Hematopoietic multipotent progenitor cell treated with erythropoietin and hydrocortisone succinate and interleukin-3 and kit ligand, for 6 days (in vitro differentiated cells): ENCODE measurements around the gene NINJ1.

Source experiments
- DNase-seq: peaks from one replicate; pipeline ENCODE4 v3.0.0-alpha.2; 2015

Gene NINJ1

GRCh38 chr9:93086447-93087224 lies 47.4 kb downstream of the NINJ1 start:
- no peak for DNase-seq

DNA sequence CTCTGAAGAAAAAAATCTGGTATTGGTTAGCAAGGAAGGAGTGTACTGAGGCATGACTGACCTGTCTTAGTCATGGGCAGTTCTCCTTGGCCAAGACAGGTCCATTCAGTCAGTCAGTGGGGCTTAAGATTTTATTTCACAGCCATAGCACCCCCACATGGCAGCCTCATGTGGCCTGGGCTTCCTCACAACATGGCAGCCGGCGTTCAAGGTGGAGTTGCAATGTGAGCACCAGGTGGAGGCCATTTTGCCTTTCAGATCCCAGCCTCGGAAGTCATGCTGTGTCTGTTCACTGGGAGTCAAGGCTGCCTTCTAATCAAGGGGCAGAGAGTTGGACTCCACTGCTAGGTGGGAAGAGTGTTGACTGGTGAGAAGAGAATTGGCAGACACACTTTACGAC lies 48.4 kb downstream of the NINJ1 start:
- no peak for DNase-seq

GRCh38 chr9:93084471-93084881 lies 49.6 kb downstream of the NINJ1 start:
- DNase-seq, result no peak

DNA sequence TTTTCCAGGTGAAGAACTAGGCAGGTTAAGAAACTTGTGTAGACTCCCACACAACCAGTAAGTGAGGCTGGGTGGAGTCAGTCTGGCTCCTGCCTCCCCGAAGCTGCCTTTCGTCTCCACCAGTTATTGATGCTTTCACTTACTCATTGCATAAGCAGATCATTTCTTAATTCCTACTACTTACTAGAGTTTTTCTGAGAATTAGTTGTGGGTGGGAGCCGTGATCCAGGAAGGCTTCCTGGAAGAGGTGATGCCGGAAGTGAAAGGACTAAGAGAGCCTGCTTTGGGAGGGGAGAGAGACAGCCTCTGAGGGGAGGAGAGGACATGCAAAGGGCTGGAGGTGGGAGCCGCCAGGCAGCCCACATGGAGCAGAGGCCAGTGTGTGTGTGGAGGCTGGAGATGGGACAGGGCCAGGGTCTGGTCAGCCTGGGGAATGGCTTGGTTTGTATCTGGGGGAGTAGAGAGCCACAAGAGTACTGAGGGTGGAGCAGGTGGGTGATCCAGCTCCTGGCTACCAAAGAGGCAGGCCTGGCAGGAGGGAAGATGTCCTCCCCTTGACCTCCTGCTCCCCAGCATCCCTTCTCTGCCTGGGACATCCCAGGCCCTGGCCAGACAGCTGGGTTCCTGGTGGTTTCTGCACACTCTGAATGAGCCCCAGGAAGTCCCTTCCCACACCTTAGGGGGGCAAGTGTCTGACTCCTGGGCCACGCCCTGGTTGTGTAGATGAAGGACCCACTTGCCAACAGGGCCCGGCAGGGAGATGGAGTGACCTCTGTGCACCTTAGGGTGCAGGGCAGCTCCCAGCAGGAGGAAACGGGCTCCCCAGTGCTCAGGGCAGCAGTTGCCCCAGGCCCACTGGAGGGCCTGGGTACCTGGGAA lies 50.2 kb downstream of the NINJ1 start:
- DNase-seq, result no peak

- peak; percentile 26 for DNase-seq
Measured at GRCh38 chr9:93082841-93083411, 51.1 kb downstream of the NINJ1 start.

DNA sequence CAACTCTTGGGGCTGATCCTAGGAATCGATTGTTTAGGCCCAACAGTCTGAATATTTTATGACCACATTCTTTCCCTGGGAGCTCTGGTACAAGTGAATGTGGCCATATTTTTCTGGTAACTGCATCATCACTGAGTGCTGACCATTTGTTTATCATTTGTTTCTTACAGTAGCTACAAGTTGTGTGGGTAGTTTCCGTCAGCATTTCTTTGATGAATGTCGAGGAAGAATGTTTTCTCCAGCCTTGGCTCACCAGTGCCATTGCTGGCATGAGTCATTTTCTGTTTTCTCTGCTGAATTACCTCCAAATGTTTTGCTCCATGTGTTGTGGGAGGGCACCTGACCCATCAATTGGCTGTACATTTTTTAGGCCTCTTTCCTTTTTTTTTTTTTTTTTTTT lies 52.1 kb downstream of the NINJ1 start:
- no peak for DNase-seq

GRCh38 chr9:93081081-93081529 lies 52.9 kb downstream of the NINJ1 start:
- no peak for DNase-seq

DNA sequence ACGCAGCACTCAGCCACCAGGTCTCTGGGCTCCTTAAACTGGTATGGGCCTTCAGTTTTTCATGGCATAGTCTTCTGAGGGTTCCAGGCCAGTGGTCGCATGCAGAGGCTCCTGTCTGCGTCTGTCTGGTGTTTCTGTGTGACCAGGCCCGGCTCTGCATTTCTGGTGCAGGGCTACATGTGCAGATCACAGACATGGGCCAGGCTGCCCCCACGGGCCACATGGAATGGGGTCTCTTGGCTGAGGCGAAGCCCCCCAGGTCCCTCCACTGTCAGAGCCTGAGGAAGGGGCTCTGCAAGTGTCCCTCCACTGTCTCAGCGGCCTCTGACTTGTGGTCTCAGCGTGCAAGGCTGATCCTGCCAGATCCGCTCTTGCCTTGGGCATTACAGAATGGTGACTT lies 53.6 kb downstream of the NINJ1 start:
- no peak for DNase-seq

DNA sequence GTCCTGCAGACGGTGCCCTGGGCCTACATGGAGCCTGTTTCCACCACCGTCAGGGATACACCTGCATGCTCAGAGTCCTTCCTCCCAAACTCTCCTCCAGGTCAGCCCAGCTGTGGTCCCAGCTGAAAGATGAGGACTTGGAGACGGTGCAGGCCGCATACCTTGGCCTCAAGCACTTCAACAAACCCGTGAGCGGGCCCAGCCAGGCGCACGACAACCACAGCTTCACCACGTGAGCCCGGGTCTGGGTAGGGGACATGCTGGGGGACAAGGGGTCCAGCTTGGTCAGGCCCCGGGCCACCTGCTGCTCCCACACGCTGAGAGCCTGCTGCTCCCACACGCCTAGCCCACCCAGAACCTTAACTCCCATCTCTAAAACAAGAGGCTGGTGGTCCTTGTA lies 54.7 kb downstream of the NINJ1 start:
- DNase-seq, result no peak

GRCh38 chr9:93077811-93078210 lies 56.2 kb downstream of the NINJ1 start:
- no peak for DNase-seq

DNA sequence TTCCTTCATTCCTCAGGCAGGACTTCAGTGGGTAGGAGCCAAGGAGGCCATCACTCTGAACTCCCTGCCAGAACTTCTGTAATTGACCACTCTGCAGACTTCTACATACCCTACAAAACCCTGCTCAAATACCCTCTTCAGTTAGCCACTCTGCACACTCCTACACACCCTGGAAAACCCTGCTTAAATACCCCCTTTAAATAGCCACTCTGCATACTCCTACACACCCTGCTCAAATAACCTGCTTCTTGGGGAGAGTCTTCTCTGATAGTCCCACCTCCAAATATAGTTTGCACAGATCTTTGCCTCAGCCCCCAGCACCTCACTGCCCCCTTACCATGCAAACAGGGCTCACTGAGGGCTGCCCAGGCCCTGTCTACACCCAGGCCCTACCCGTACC lies 56.7 kb downstream of the NINJ1 start:
- no peak for DNase-seq

DNA sequence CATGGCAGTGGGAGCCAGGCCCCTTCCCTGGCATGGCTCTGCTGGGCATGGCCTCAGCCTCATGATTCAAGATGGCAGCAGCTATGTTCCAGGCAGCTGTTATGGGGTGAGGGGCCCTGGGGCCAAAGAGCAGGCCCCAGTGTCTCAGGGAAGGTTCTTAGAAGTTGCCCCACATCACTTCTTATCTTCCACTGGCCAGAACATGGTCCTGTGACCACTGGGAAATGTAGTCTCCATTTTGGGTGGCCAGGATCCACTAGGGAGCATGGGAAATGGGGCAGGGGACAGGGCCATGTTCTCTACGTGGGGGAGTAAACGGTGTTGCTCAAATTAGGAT lies 57.3 kb downstream of the NINJ1 start:
- no peak for DNase-seq

- DNase-seq, result no peak
Measured at GRCh38 chr9:93076101-93076791, 57.8 kb downstream of the NINJ1 start.

DNA sequence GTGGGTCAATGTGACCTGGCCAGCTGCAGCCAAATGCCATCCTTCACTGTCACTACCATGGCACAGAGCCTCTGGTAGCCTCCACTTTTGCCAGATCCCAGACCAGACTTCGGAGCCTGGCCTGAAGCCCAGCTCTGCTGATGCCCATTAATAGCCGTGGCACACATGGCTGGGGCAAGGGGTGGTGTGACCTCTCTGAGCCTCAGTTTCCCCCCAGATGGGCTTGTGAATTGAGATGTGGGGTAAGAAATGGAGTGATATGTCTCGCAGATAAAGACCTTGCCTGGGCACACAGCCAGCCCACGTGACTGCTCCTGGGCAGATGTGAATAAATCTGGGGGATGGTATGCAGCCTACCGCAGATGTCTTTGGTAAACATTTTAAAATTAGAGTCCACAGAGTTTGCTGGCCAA lies 61.7 kb downstream of the NINJ1 start:
- DNase-seq, result peak; percentile 61
